GM12878 (cell line): ENCODE measurements around the gene DIPK1A. TPM values are rescaled to one million over a fixed set of nuclear protein-coding genes. Genes with fewer than 3 reads are reported as not detected.
A peak's percentile ranks its signal among the peaks of the same experiment; 100 is the strongest.

Experiments used
- ATF2 ChIP-seq: IDR thresholded peaks from 2 replicates; pipeline ENCODE4 v1.6.1; 2012; ENCODE audit warnings: low read length, inconsistent platforms
- ATF7 ChIP-seq: fragments of 450-650 bp; IDR thresholded peaks from 2 replicates; pipeline ENCODE4 v1.6.1; 2016; ENCODE audit warnings: low read depth, mild to moderate bottlenecking
- CHD4 ChIP-seq: fragments of 200-600 bp; sonication (generic); IDR thresholded peaks from 2 replicates; pipeline ENCODE4 v1.6.1; 2016; ENCODE audit warnings: mild to moderate bottlenecking
- ETV6 ChIP-seq, 2 experiments: fragments of 450-650 bp in 1 of 2; IDR thresholded peaks in 1 of 2; conservative IDR thresholded peaks in 1 of 2; 2 replicates each; pipeline ENCODE4 v1.6.1; 2014; ENCODE audit warnings: antibody characterized with exemption in 1 of 2, borderline replicate concordance in 1 of 2, low read depth in 1 of 2, mild to moderate bottlenecking in 1 of 2, moderate library complexity in 1 of 2
- IKZF1 ChIP-seq: fragments of 450-650 bp; conservative IDR thresholded peaks from 2 replicates; pipeline ENCODE4 v1.6.1; 2017; ENCODE audit warnings: antibody characterized with exemption, mild to moderate bottlenecking
- RAD21 ChIP-seq: IDR thresholded peaks from 2 replicates; pipeline ENCODE4 v1.6.1; 2011; ENCODE audit warnings: mild to moderate bottlenecking, low read depth, low read length, moderate library complexity; ENCODE audit not compliant: insufficient read depth
- SKIL ChIP-seq: fragments of 450-650 bp; IDR thresholded peaks from 2 replicates; pipeline ENCODE4 v1.6.1; 2017; ENCODE audit warnings: mild to moderate bottlenecking, low read depth, inconsistent platforms; ENCODE audit not compliant: poor library complexity, severe bottlenecking
- SMC3 ChIP-seq: IDR thresholded peaks from 2 replicates; pipeline ENCODE4 v1.6.1; 2011; ENCODE audit warnings: low read length, improper control_type of control experiment, borderline replicate concordance
- TCF3 ChIP-seq: IDR thresholded peaks from 2 replicates; pipeline ENCODE4 v1.6.1; 2012; ENCODE audit warnings: low read depth, mild to moderate bottlenecking, low read length, borderline replicate concordance; ENCODE audit not compliant: insufficient read depth
- ZNF24 ChIP-seq: fragments of 450-650 bp; IDR thresholded peaks from 2 replicates; pipeline ENCODE4 v1.6.1; 2017; ENCODE audit warnings: antibody characterized with exemption, mild to moderate bottlenecking
- polyA plus RNA-seq, 11 experiments: library from polyadenylated mRNA; depleted of rRNA in 4 of 11; unstranded in 6 of 11; stranded (reverse) in 5 of 11; fragments of >200 nt; fragmentation: Nextera tagmentation in 4 of 11; fragmentation: Illumina TruSeq in 1 of 11; extraction: Ambion mirVana in 4 of 11; extraction: Trizol in 1 of 11; gene quantifications; 1 replicate in 1 of 11; 2 replicates in 10 of 11; pipeline versions ENCODE4 v1.2.1 to v1.2.3, GENCODE V29; 2011 to 2016; ENCODE audit warnings: inconsistent platforms in 2 of 11, missing spikeins in 2 of 11, low read depth in 1 of 11
- total RNA-seq, 4 experiments: library from RNA; depleted of rRNA in 3 of 4; stranded (reverse); fragments of >200 nt in 3 of 4; fragmentation: Illumina TruSeq in 1 of 4; extraction: Trizol in 1 of 4; gene quantifications; 2 replicates each; pipeline versions ENCODE4 v1.2.1 to v1.2.3, GENCODE V29; 2013 to 2021
- TF ChIP-seq, protein P1 (sequence below): fragments of 150-350 bp; IDR thresholded peaks from 2 replicates; pipeline ENCODE4 v1.6.1; 2016; ENCODE audit warnings: low read depth, low read length
- TF ChIP-seq, protein P2 (sequence below): fragments of 450-650 bp; IDR thresholded peaks from 2 replicates; pipeline ENCODE4 v1.6.1; 2018; ENCODE audit warnings: mild to moderate bottlenecking, low read depth, moderate library complexity; ENCODE audit not compliant: partially characterized antibody

DIPK1A gene
- total and polyA plus RNA-seq, 10 of the 15 experiments (the other 5 are each of a cell fraction or from before 2014, with no cell fraction given), result 4.9 to 15.0 (median 9.7) TPM

DNA sequence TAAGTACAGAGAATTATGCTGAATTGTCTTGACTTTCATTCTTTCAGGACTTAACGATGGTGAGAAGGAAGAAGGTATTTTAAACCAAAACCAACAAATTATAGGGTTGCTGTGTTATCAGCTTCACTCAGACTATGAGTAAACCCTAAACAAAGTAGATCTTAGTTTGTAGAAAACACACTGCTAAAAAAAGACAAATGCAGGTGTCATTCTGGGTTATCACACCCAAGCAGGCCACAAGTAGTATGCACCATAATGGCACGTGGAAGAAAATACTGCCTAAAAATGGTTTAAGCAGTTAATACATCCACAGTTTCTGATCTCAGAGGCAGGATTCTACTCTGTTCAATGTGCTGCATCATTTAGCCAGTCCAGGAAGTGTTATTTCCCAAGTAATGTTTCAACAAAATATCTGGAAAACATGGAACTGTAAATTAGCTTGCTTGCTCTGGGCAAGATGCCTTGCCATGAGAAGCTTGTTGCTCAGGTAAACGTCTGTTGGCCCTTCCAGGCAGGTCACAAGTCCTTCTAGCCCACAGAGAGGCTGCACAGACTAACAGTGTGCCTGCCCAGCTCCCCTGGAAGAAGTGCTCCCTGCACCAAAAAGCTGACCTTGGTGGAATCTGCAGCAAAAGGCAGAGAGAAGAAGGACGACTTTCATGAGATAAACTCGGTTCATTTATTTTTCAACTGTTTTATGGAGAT, 4.1 kb downstream of the DIPK1A start (continued):
- TF ChIP-seq TCF3 (0 out of 2 replicates have a peak, but pooled peaks have one; percentile 27), ETV6 (conservative IDR thresholded peaks at IDR 0.05 in 1 of 2, IDR thresholded peaks at IDR 0.05 in 1 of 2; ENCODE audit: borderline replicate concordance in 1 of 2, low read depth in 1 of 2) (no peak), RAD21 (no peak), ZNF24 (no peak), ATF7 (peak; percentile 15; the same call in 1 of the 2 replicates), CHD4 (no peak), IKZF1 (no peak), SMC3 (no peak), SKIL (no peak), ATF2 (peak; percentile 53; the same call in 1 of the 2 replicates)
- TF ChIP-seq, protein P1, sequence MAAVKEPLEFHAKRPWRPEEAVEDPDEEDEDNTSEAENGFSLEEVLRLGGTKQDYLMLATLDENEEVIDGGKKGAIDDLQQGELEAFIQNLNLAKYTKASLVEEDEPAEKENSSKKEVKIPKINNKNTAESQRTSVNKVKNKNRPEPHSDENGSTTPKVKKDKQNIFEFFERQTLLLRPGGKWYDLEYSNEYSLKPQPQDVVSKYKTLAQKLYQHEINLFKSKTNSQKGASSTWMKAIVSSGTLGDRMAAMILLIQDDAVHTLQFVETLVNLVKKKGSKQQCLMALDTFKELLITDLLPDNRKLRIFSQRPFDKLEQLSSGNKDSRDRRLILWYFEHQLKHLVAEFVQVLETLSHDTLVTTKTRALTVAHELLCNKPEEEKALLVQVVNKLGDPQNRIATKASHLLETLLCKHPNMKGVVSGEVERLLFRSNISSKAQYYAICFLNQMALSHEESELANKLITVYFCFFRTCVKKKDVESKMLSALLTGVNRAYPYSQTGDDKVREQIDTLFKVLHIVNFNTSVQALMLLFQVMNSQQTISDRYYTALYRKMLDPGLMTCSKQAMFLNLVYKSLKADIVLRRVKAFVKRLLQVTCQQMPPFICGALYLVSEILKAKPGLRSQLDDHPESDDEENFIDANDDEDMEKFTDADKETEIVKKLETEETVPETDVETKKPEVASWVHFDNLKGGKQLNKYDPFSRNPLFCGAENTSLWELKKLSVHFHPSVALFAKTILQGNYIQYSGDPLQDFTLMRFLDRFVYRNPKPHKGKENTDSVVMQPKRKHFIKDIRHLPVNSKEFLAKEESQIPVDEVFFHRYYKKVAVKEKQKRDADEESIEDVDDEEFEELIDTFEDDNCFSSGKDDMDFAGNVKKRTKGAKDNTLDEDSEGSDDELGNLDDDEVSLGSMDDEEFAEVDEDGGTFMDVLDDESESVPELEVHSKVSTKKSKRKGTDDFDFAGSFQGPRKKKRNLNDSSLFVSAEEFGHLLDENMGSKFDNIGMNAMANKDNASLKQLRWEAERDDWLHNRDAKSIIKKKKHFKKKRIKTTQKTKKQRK, result no peak
- TF ChIP-seq, protein P2, sequence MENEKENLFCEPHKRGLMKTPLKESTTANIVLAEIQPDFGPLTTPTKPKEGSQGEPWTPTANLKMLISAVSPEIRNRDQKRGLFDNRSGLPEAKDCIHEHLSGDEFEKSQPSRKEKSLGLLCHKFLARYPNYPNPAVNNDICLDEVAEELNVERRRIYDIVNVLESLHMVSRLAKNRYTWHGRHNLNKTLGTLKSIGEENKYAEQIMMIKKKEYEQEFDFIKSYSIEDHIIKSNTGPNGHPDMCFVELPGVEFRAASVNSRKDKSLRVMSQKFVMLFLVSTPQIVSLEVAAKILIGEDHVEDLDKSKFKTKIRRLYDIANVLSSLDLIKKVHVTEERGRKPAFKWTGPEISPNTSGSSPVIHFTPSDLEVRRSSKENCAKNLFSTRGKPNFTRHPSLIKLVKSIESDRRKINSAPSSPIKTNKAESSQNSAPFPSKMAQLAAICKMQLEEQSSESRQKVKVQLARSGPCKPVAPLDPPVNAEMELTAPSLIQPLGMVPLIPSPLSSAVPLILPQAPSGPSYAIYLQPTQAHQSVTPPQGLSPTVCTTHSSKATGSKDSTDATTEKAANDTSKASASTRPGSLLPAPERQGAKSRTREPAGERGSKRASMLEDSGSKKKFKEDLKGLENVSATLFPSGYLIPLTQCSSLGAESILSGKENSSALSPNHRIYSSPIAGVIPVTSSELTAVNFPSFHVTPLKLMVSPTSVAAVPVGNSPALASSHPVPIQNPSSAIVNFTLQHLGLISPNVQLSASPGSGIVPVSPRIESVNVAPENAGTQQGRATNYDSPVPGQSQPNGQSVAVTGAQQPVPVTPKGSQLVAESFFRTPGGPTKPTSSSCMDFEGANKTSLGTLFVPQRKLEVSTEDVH, result no peak
- TF ChIP-seq, all 136 proteins: peak for 15
